BJ (cell line): Measurements from ENCODE around the gene PDE3B. TPM values are rescaled to one million over a fixed set of nuclear protein-coding genes. Genes with fewer than 3 reads are reported as not detected.
"Not testable (repeated sequence)": the region's sequence is repeated elsewhere in the genome, so short reads cannot be mapped to it uniquely, and the experiment has no call there.

ENCODE experiments used
- CTCF ChIA-PET: fragments of 350-600 bp; formaldehyde crosslinking; extraction: SDS; loops from one replicate; lab custom pipeline; 2021; ENCODE audit warnings: antibody characterized with exemption, inconsistent platforms; lab: Yijun Ruan, JAX
- POLR2A ChIA-PET: fragments of 300-600 bp; sonication (Branson Sonifier 250); formaldehyde crosslinking; extraction: SDS; loops from one replicate; lab custom pipeline; 2021; ENCODE audit warnings: antibody characterized with exemption; lab: Charles Lee
- DNase-seq: peaks from one replicate; pipeline ENCODE4 v3.0.0-alpha.2; 2011; ENCODE audit warnings: low read depth
- H3K27me3 ChIP-seq: 2 replicates; pipeline ENCODE4 v1.6.0; 2011; ENCODE audit warnings: low read length; ENCODE audit not compliant: control insufficient read depth, insufficient read depth
- H3K36me3 ChIP-seq: 2 replicates; pipeline ENCODE4 v1.5.1; 2011; ENCODE audit warnings: low read length; ENCODE audit not compliant: control insufficient read depth, insufficient read depth
- H3K4me3 ChIP-seq: 2 replicates; pipeline ENCODE4 v1.5.1; 2011; ENCODE audit warnings: low read depth, mild to moderate bottlenecking, control low read depth, low read length
- CTCF ChIP-seq: IDR thresholded peaks from 2 replicates; pipeline ENCODE4 v1.5.1; 2011; ENCODE audit warnings: low read depth, mild to moderate bottlenecking, control low read depth, inconsistent platforms, low read length, moderate library complexity; ENCODE audit not compliant: insufficient read depth
- polyA minus RNA-seq: library from RNA; depleted of rRNA, polyadenylated mRNA; stranded (reverse); fragments of >200 nt; gene quantifications from 2 replicates; pipeline ENCODE4 v1.2.3, GENCODE V29; 2011; rRNA and poly(A)+ RNA removed
- polyA plus RNA-seq: library from polyadenylated mRNA; depleted of rRNA; stranded (reverse); fragments of >200 nt; gene quantifications from 2 replicates; pipeline ENCODE4 v1.2.3, GENCODE V29; 2011; rRNA removed

PDE3B gene
- 0.06 TPM in 2 replicates for polyA plus RNA-seq
- polyA minus RNA-seq = 0.05 and 0.21 TPM in 2 replicates

- Histone ChIP-seq H3K4me3 (peak within 1 kb of the TSS; percentile 45), H3K36me3 (no peaks in the 10 kb centered on the region), H3K27me3 (peaks cover 3% of the 10 kb centered on the region; the same call in 1 of the 2 replicates)
- CTCF ChIA-PET = interaction anchor here (1.0 to 1.5 kb wide), 5 partner anchors 10 to 264 kb away, joined by 3 to 5 read pairs (median 4); partner anchors contain the start of gene CYP2R1
- DNase-seq = no peak
- no peak for TF ChIP-seq CTCF
- POLR2A ChIA-PET = no interaction called here
Observed at GRCh38 chr11:14643697-14644225, at the start of gene PDE3B. TSS of gene PDE3B (plus strand) at chr11:14643804. CDS start at chr11:14644076, 272 bp downstream.

GRCh38 chr11:14595261-14595660 is 48.3 kb upstream of the PDE3B start:
- POLR2A ChIA-PET, DNase-seq, H3K4me3 ChIP-seq, CTCF ChIA-PET, H3K36me3 ChIP-seq, H3K27me3 ChIP-seq: not testable (repeated sequence)

GRCh38 chr11:14607713-14608112 is 35.9 kb upstream of the PDE3B start:
- no peak for TF ChIP-seq CTCF
- ChIA-PET CTCF (interaction anchor here (0.6 kb wide), 1 partner anchor 895 kb away, joined by 4 read pairs; no protein-coding TSS in a partner anchor), POLR2A (no interaction called here)
- no peak for DNase-seq
- Histone ChIP-seq H3K27me3 (no peaks in the 10 kb centered on the region), H3K4me3 (no peak overlapping the region), H3K36me3 (no peaks in the 10 kb centered on the region)

DNA sequence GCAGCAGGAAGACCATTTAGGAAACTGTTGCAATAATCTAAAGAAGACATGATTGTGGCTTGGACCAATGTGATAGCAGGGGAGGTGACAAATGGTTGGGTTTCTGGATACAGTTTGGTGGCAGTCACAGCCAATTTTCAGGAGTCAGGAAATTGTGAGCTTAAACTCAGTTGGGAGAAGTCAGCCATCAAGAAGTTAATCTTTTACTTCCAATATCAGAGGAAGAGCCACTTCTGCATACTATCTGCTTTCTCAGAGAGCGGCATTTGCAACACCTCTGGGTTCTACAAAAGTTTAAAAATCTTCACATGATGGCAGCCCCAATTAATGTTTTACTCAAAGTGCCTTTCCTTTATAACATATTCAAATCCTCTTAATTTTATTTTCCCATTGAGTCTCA is 33.7 kb upstream of the PDE3B start:
- H3K27me3 ChIP-seq = no peaks in the 10 kb centered on the region
- ChIA-PET CTCF (no interaction called here), POLR2A (no interaction called here)
- TF ChIP-seq CTCF = no peak
- DNase-seq = no peak
- no peaks in the 10 kb centered on the region for H3K36me3 ChIP-seq
- no peak overlapping the region for H3K4me3 ChIP-seq

DNA sequence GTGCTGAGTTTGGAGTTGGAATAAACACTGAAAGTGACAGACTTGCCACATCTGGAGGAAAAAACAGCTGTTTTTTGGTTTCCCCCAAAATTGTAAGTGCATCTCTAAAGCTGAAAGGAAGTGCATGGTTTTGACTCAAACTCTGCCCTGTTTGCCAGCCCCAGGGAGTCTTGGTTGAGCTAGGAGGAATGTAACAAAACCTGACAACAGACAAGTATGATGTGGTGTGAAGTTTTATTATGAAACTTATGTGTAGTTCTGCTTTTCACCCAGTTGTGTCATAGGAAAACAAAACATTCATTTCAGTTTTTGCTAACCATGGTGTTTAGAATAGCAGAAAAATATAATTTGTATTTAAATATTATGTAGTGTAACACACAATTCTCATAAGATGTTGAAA is 31.7 kb upstream of the PDE3B start:
- Histone ChIP-seq H3K27me3 (no peaks in the 10 kb centered on the region), H3K4me3 (no peak overlapping the region), H3K36me3 (no peaks in the 10 kb centered on the region)
- ChIA-PET POLR2A (no interaction called here), CTCF (interaction anchor here (0.7 kb wide), 1 partner anchor 11 kb away, joined by 3 read pairs; no protein-coding TSS in a partner anchor)
- no peak for TF ChIP-seq CTCF
- DNase-seq = no peak

GRCh38 chr11:14612694-14613093 is 30.9 kb upstream of the PDE3B start:
- TF ChIP-seq CTCF = no peak
- Histone ChIP-seq H3K27me3 (no peaks in the 10 kb centered on the region), H3K4me3 (no peak overlapping the region), H3K36me3 (no peaks in the 10 kb centered on the region)
- CTCF ChIA-PET = no interaction called here
- no peak for DNase-seq
- POLR2A ChIA-PET = no interaction called here
